ENCODE results near the gene FAIM2.
"Not testable (repeated sequence)": the region's sequence is repeated elsewhere in the genome, so short reads cannot be mapped to it uniquely, and the experiment has no call there.

Gene FAIM2

GRCh38 chr12:49877066-49877465 lies 26.6 kb downstream of the FAIM2 start:
- no peak for DNase-seq

GRCh38 chr12:49876070-49876469 lies 27.6 kb downstream of the FAIM2 start:
- DNase-seq: no peak

DNA sequence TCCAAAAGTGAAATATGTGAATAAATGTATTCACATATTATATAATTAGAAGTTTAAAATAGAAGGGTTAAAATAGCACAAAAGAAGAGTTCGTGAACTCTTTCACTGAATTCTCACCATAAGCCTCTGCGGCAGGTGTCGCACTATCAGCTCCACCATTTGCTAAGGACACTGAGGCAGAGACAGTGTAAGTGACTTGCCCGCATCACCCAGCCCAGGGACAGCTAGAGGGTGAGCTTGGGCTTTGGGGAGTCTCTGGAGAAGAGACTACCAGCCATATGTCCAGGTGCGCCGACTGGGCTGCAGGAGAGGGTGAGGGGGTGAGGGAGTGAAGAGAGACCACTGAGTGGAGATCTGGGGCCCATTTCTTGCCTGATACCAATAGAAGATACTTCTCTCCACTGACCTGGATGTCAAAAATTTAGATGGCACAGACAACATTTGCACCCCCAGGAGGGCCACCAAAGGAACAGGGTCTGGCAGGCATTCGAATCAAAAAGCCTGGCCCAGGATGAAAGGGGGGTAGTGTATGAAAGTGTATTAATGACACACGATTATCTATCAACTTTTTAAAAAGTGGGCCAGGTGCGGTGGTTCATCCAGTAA lies 28.5 kb downstream of the FAIM2 start:
- no peak for DNase-seq

DNA sequence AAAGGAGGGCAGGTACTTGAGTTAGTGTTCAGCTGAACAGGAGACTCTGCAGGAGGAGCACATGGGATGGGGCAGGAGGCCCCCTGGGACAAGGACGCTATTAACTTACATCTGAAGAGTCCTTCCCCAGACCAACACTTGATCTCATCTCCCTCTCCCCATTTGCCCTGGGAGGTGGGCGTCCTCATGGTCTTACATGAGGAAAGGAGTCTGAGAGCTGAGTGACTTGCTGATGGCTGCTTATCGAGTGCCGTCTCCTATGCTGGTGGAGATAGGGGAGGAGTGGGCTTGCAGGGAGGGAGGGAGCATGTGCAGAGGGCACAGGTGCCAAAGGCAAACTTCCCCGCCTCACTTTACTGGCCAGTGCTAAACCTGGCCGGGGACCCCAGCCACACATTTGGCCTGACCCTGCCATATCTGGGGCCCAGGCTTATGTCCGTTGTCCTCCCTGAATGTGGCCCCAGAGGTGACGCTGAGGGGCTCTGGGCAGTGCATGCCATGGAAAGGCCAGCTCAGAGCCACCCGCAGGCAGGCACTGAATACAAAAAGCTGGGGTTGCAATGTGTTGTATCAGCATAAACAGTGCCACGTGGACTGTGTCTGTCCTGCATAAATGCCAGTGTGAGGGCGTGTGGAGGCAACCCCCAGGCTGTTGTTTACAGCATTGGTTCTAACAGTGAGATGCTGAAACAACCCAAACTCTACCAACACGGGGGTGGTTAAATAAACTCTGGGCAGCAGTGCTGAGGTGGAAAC lies 29.4 kb downstream of the FAIM2 start:
- no peak for DNase-seq

DNA sequence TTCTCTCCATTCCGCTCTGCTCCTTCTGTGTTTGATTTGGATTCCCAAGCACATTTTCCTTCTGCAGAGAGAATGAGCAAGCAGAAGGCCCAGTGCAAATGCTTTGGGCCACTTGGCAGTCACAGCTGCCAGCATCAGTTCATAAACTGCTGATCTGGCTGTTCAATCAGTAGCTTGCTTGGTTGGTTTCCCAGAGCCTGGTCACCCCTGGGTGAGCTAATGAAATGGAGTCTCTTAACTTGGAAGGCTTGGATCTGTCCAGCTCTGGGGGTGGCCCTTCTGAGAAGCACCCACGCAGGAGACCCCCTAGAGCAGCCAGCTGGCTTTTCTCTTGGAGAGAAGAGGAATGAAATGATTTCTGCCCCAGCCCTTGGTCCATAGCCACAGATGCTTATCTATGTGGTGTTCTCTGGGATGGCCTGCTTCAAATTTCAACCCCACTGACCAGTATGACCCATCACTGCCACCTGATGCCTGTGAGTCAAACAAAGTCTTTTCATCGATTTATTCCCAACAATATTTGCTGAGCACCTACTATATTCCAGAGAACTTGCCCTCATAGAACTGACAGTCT lies 30.3 kb downstream of the FAIM2 start:
- no peak for DNase-seq

DNA sequence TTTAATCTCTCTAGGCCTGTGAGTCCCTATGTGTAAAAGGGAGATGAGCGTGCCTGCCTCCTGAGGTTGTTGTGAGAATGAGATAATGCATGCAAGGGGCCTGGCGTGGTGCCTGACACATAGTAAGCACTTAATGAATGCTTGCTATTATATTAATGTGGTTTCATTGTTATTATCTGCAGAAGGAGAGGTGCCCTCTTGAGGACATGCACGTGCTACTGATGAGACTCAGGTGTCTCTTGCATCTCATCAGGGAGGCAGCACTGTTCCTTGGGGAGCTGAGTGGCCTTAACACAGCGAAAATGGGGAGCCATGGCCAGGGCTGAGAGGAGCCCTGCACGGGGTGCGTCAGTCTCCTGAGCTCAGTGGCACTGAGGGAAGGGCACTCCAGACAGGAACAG lies 30.9 kb downstream of the FAIM2 start:
- no peak for DNase-seq

DNA sequence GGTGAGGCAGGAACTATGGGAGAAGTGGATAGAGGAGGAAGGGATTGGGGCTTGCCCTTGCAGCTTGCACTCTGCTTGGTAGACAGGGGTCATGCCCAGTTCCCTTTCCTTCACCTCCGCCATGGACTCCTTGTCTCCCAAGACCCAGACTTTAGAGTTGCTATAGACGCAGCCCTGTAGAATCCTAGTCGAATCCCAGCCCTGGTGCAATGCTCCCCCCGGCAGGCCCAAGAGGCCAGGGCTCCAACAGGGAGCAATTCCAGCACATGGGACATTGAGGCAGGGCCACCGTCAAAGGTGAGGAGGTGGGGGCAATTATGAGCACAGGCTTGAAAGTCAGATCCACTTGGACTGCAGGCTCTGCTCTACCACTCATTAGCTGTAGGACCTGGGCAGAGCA lies 31.3 kb downstream of the FAIM2 start:
- DNase-seq: no peak

DNA sequence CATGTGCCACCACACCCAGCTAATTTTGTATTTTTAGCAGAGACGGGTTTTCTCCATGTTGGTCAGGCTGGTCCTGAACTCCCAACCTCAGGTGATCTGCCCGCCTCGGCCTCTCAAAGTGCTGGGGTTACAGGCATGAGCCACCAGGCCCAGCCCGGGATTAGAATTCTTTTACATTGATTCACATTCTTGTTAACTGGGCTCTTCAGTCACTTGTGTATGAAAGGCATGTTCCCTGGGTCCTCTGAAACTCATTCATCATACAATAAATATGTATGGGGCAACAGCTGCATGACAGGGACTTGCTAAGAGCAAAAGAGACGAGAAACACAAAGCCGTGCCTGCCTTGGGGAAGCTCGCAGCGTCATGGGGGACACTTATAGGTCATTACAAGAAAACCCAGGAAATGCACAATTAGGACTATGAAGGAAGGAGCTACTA lies 31.9 kb downstream of the FAIM2 start:
- not testable (repeated sequence) for DNase-seq

DNA sequence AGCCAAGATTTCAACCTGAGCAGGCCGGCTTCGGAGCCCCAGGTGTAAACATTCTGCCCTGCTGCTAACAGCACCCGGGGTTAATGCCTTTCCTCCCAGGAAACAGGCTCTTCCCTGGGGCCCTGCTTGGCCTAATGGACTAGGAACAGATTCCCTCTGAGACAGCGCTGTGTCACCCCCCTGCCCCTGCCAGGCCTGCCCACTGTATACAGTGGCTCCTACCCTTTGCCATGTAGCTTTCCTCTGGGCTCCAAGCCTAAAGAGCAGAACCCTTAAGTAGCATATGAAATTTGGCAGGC lies 32.5 kb downstream of the FAIM2 start:
- no peak for DNase-seq

- DNase-seq: no peak
Measured at GRCh38 chr12:49870501-49871262, 33.0 kb downstream of the FAIM2 start.

DNA sequence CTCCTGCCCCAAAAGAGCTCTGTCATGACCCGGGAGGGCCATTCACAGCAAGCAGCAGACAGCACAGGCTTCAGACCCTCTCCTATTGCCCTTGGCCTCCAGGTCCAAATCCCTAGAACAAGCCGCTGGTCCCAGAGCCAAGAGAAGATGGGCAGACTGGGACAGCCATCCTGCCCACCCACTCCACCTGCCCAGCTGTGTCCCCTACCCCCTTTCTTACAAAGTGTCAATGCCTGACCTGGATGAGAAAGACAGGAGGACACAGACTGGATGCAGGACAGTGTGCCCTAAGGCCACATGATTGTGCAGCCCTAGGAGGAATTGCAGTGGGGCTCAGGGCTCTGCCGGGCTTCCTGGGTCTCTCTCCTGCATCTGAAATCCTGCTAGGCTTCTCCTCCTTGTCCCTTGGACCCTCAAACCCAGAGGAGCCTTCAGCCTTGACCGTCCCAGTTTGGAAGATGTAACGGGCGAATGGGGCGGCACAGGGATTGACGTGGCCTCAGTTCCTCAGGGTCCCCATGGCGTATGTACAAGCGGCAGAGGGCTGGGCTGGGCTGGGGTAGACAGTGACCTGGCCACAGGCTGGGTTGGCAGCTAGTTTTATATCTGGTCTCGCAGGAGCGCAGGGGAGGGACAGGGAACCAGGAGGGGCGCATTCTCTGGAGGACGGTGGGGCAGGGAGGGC lies 33.7 kb downstream of the FAIM2 start:
- DNase-seq: no peak

DNA sequence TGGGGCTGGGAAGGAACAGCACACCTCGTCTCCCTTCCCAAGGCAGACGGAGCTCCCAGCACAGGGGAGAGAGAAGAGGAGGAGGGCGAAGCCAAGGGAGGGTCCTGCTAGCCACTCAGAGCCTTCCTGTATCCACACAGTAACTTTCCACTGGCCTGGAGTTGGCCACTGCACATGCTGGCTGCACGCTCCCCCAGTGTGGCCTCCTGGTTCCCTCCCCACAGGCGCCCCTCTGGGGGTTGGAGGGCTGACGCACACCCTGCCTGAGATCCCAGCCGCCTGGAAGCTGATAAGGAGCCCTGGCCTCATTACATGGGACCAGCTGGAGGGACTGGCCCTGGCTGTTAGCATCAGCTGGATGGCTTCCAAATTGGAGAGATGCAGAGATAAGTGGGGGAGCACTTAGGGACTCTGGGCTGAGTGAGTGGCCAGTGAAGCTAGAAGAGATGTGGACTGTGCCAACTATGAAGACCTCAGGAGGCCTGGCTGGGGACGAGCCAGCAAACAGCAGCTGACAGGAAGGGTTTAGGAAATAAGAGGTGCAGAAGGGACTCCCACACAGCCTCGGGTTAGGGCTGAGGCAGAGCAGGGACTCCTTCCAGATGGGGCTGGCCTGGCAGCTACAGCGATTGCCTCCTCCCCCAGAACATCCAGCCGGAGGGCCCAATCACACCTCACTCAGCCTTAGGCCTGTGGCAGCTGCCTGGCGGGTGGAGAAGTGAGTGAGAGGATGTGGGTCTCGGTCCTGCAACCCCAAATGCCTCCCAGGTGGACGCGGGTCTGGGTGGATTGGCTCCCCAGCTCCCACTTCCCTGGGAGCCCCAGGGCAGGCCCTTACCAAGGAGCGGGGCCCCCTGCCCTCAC lies 34.5 kb downstream of the FAIM2 start:
- peak; percentile 64 for DNase-seq

- DNase-seq: no peak
Measured at GRCh38 chr12:49868449-49868848, 35.3 kb downstream of the FAIM2 start.

DNA sequence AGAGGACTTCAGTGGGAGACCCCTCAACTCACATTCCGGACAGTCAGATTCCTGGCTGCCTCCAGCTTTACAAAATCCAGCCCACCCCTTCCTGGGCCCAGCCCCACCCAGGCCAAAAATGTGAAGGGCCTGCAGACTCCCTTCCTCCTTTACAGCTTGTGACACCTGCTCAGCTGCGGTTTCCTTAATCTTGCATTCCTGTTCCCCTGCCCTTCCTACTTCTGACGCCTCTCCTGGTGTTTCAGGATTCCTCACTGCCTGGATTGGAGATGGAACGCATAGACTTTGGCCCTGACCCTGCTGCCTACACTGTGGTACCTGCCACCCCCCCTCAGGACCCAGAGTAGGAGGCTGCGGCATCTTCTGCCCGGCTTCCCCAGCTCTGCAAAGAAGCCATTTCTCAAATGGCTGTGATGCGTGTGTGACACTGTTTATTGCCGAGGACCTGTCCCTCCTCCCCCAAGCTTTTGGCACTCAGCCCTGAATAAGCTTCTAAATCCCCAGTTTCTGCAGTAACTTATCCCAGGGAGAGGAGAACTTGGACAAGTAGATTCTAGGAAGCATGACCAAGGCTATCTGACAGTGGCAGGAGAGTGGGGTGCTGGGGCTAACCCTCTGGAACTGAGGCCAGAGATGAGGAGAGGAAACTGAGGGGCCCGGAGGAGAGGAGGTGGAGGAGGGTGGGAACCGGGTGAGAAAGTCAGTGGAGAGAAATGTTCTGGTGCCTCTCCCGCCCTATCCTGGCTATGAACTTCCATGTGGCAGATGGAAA lies 35.9 kb downstream of the FAIM2 start:
- no peak for DNase-seq

DNA sequence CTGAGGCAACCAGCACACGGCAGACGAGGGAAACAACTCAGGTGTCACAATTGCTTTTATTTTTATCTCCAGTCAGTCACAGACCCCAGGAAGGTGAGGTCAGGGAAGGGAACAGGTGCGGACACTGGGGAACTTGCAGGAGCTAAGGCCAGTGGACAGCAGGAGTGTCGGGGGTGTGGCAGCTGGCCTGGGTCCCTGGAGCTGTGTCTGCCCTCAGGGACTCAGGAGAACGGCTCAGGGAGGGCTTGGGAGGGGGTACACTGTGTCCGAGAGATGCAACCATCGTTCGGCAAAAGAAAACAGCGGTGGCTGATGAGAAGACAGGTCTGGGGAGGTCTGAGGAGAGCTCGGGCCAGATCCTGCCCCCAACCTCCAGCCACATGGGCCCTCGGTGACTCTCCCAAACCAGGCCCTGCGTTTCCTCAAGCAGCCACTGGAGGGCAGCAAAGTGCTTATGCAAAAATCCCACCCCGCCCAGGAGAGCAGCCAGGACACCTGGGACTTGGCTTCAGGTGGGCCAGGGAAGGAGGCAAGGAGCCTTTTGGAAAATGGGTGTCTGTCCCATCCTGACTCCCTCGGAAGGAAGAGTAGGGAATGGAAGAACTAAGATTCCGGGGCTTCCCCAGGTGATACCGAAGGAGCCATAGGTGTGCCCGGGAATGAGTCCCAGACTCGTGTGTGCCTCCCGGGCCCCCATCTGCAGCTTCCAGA lies 36.7 kb downstream of the FAIM2 start:
- peak; percentile 37 for DNase-seq

DNA sequence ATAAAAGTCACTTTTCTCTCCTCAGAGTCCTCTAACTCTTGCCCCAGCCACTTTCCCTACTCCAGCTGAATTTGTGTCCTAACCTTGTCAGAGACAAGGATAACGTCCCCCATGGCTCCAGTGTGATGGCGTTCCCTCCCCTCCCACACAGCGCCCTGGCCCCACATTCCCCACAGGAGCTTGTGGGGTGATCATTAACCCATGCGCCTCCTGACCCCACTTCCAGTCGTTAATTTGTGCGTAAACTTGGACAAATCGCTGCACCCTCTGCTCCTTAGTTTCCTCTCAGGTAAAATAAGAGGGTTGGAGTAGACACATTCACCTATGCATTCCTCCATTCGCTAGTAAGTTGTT lies 37.9 kb downstream of the FAIM2 start:
- DNase-seq: no peak

- DNase-seq: no peak
Measured at GRCh38 chr12:49865109-49865781, 38.5 kb downstream of the FAIM2 start.

- DNase-seq: no peak
Measured at GRCh38 chr12:49864798-49865090, 39.0 kb downstream of the FAIM2 start.

- DNase-seq: no peak
Measured at GRCh38 chr12:49863946-49864797, 39.5 kb downstream of the FAIM2 start.

Data from DMS153 (cell line).